Uterus (tissue), 4 donors: ENCODE results near the gene DAB2IP. TPM values are rescaled to one million over a fixed set of nuclear protein-coding genes. Genes with fewer than 3 reads are reported as not detected.

Experiments used
- DNase-seq, 2 donors: peaks; one replicate each; pipeline ENCODE4 v3.0.0-alpha.2; 2019 to 2020
- H3K27ac ChIP-seq, 2 donors: fragments of 200-600 bp; sonication (generic); 1 replicate in 1 of 2; 2 replicates in 1 of 2; pipeline ENCODE4 v1.5.1; 2016 to 2018
- H3K27me3 ChIP-seq, 2 donors: fragments of 200-600 bp; sonication (generic); one replicate each; pipeline ENCODE4 v1.5.1; 2018 to 2019; ENCODE audit warnings: control low read depth in 1 of 2
- H3K36me3 ChIP-seq, 2 donors: fragments of 200-600 bp; sonication (generic); one replicate each; pipeline ENCODE4 v1.5.1; 2019; ENCODE audit warnings: control low read depth in 1 of 2
- H3K4me1 ChIP-seq, 2 donors: fragments of 200-600 bp; sonication (generic); one replicate each; pipeline ENCODE4 v1.5.1; 2018 to 2019; ENCODE audit warnings: control low read depth in 1 of 2
- H3K4me3 ChIP-seq, 2 donors: fragments of 200-600 bp; sonication (generic); 1 replicate in 1 of 2; 2 replicates in 1 of 2; pipeline ENCODE4 v1.5.1; 2018 to 2019; ENCODE audit warnings: mild to moderate bottlenecking in 1 of 2
- H3K9me3 ChIP-seq, 2 donors: fragments of 200-600 bp; sonication (generic); one replicate each; pipeline ENCODE4 v1.5.1; 2019; ENCODE audit warnings: control low read depth in 1 of 2
- CTCF ChIP-seq, 4 experiments: fragments of 200-600 bp in 2 of 4; fragments of 450-650 bp in 2 of 4; sonication (generic) in 2 of 4; IDR thresholded peaks; one replicate each; pipeline ENCODE4 v1.5.1; 2016 to 2019; ENCODE audit warnings: antibody characterized with exemption in 4 of 4, mild to moderate bottlenecking in 2 of 4, moderate library complexity in 1 of 4
- POLR2A ChIP-seq, 2 donors: fragments of 450-650 bp; IDR thresholded peaks; one replicate each; pipeline ENCODE4 v1.6.1; 2016; ENCODE audit warnings: antibody characterized with exemption in 2 of 2, mild to moderate bottlenecking in 1 of 2, moderate library complexity in 1 of 2
- intact Hi-C: fragments of 100-400 bp; cut with DNase I; formaldehyde crosslinking; loops from one replicate; pipeline ENCODE4 v1.15.1; 2023; ENCODE audit warnings: low total_unique reads
- total RNA-seq, 4 donors: library from RNA; depleted of rRNA in 3 of 4; stranded (reverse); fragments of >200 nt in 3 of 4; gene quantifications; one replicate each; pipeline versions ENCODE4 v1.1.0 to v1.2.4, GENCODE V29; 2014 to 2023
- donor health status: DM: yes; HTN: yes; CAD: no.

DAB2IP gene
- total RNA-seq, 4 donors from 2014 or later: 22.0 to 139 (median 31.6) TPM

- TF ChIP-seq POLR2A (IDR thresholded peaks at IDR 0.05): no peak
- TF ChIP-seq CTCF (IDR thresholded peaks at IDR 0.05): no peak
- H3K27me3 ChIP-seq: no peaks in the 10 kb centered on the region
- H3K4me3 ChIP-seq: no peak overlapping the region
- no peaks in the 10 kb centered on the region for H3K9me3 ChIP-seq
- peaks cover 5 to 54% of the 10 kb centered on the region in 2 donors for H3K4me1 ChIP-seq
- H3K27ac ChIP-seq: peak overlapping the region; percentile 43 to 57
- H3K36me3 ChIP-seq: no peaks in the 10 kb centered on the region
- no peak for DNase-seq
- intact Hi-C loops: no loop called here
Measured at GRCh38 chr9:121750259-121750714, 98.9 kb downstream of the DAB2IP start.

GRCh38 chr9:121750715-121751623 is 99.5 kb downstream of the DAB2IP start:
- Histone ChIP-seq H3K4me1 (peaks cover 5 to 61% of the 10 kb centered on the region in 2 donors), H3K4me3 (no peak overlapping the region), H3K27ac (peak overlapping the region; percentile 47 to 57), H3K27me3 (no peaks in the 10 kb centered on the region), H3K9me3 (no peaks in the 10 kb centered on the region), H3K36me3 (no peaks in the 10 kb centered on the region)
- no peak for DNase-seq
- TF ChIP-seq CTCF (IDR thresholded peaks at IDR 0.05) (no peak), POLR2A (IDR thresholded peaks at IDR 0.05) (no peak)
- intact Hi-C loops: no loop called here

- intact Hi-C loops: no loop called here
- no peaks in the 10 kb centered on the region for H3K9me3 ChIP-seq
- TF ChIP-seq POLR2A (IDR thresholded peaks at IDR 0.05): no peak
- H3K4me3 ChIP-seq: no peak overlapping the region
- no peaks in the 10 kb centered on the region for H3K27me3 ChIP-seq
- H3K27ac ChIP-seq: peak overlapping the region; percentile 47 to 57
- no peaks in the 10 kb centered on the region for H3K36me3 ChIP-seq
- DNase-seq: no peak
- peaks cover 5 to 62% of the 10 kb centered on the region in 2 donors for H3K4me1 ChIP-seq
Measured at GRCh38 chr9:121751686-121752445, 100.4 kb downstream of the DAB2IP start.

GRCh38 chr9:121752929-121753328 is 101.5 kb downstream of the DAB2IP start:
- DNase-seq: no peak
- Histone ChIP-seq H3K27ac (peak overlapping the region; percentile 47 to 57), H3K9me3 (no peaks in the 10 kb centered on the region), H3K27me3 (no peaks in the 10 kb centered on the region), H3K4me3 (no peak overlapping the region), H3K4me1 (peaks cover 5 to 62% of the 10 kb centered on the region in 2 donors), H3K36me3 (no peaks in the 10 kb centered on the region)
- TF ChIP-seq POLR2A (IDR thresholded peaks at IDR 0.05) (no peak), CTCF (IDR thresholded peaks at IDR 0.05) (no peak)
- intact Hi-C loops: no loop called here

- intact Hi-C loops: no loop called here
- no peaks in the 10 kb centered on the region for H3K9me3 ChIP-seq
- no peaks in the 10 kb centered on the region for H3K27me3 ChIP-seq
- H3K27ac ChIP-seq: peak overlapping the region; percentile 47 to 57
- H3K4me3 ChIP-seq: no peak overlapping the region
- H3K36me3 ChIP-seq: no peaks in the 10 kb centered on the region
- no peak for DNase-seq
- no peak for TF ChIP-seq POLR2A (IDR thresholded peaks at IDR 0.05)
- no peak for TF ChIP-seq CTCF (IDR thresholded peaks at IDR 0.05)
- H3K4me1 ChIP-seq: peaks cover 5 to 52% of the 10 kb centered on the region in 2 donors
Measured at GRCh38 chr9:121753802-121754654, 102.6 kb downstream of the DAB2IP start.
